Smooth muscle cell (in vitro differentiated cells): ENCODE data around the gene MERTK. TPM values are rescaled to one million over a fixed set of nuclear protein-coding genes. Genes with fewer than 3 reads are reported as not detected.

ENCODE experiments used
- DNase-seq: peaks from one replicate; lab custom pipeline; 2025; ENCODE audit not compliant: unreplicated experiment; lab: John Stamatoyannopoulos, UW
- H2AFZ ChIP-seq: fragments of 200-600 bp; sonication (generic); 2 replicates; pipeline ENCODE4 v1.6.0; 2016; ENCODE audit warnings: antibody characterized with exemption, low read depth, mild to moderate bottlenecking
- H3F3A ChIP-seq: fragments of 200-600 bp; sonication (generic); 2 replicates; pipeline ENCODE4 v1.6.0; 2017; ENCODE audit warnings: antibody characterized with exemption, low read depth
- H3K27ac ChIP-seq: fragments of 200-600 bp; sonication (generic); 2 replicates; pipeline ENCODE4 v1.5.1; 2016; ENCODE audit warnings: low read depth, mild to moderate bottlenecking
- H3K27me3 ChIP-seq: fragments of 200-600 bp; sonication (generic); 2 replicates; pipeline ENCODE4 v1.6.1; 2016; ENCODE audit warnings: low read depth, mild to moderate bottlenecking
- H3K36me3 ChIP-seq: fragments of 200-600 bp; sonication (generic); 2 replicates; pipeline ENCODE4 v1.5.1; 2016; ENCODE audit warnings: low read depth
- H3K4me1 ChIP-seq: fragments of 200-600 bp; sonication (generic); 2 replicates; pipeline ENCODE4 v1.5.1; 2016; ENCODE audit warnings: low read depth
- H3K4me2 ChIP-seq: fragments of 200-600 bp; sonication (generic); 2 replicates; pipeline ENCODE4 v1.6.0; 2016; ENCODE audit warnings: mild to moderate bottlenecking
- H3K4me3 ChIP-seq: fragments of 200-600 bp; sonication (generic); 2 replicates; pipeline ENCODE4 v1.5.1; 2016; ENCODE audit warnings: mild to moderate bottlenecking
- H3K79me2 ChIP-seq: fragments of 200-600 bp; sonication (generic); 2 replicates; pipeline ENCODE4 v1.6.0; 2016; ENCODE audit warnings: low read depth, mild to moderate bottlenecking
- H3K9ac ChIP-seq: fragments of 200-600 bp; sonication (generic); 2 replicates; pipeline ENCODE4 v1.6.0; 2016; ENCODE audit warnings: low read depth
- H3K9me3 ChIP-seq: fragments of 200-600 bp; sonication (generic); replicated peaks from 2 replicates; pipeline ENCODE4 v1.5.1; 2016; ENCODE audit warnings: low read depth
- H4K20me1 ChIP-seq: fragments of 200-600 bp; sonication (generic); 2 replicates; pipeline ENCODE4 v1.6.0; 2016; ENCODE audit warnings: low read depth
- WGBS: methylation state at CpG from one replicate; pipeline ENCODE4 v1.1.7; 2016; ENCODE audit warnings: low lambda C conversion rate; 5-methylcytosine and 5-hydroxymethylcytosine counted together
- polyA plus RNA-seq: library from polyadenylated mRNA; unstranded; fragments of >200 nt; fragmentation: Nextera tagmentation; extraction: Ambion mirVana; gene quantifications from 2 replicates; pipeline ENCODE4 v1.2.1, GENCODE V29; 2016
- total RNA-seq: library from RNA; depleted of rRNA; stranded (reverse); fragments of >200 nt; gene quantifications from 2 replicates; pipeline ENCODE4 v1.2.3, GENCODE V29; 2014
- TF ChIP-seq, protein P1 (sequence below): fragments of 200-600 bp; sonication (generic); IDR thresholded peaks from 2 replicates; pipeline ENCODE4 v1.5.1; 2017; ENCODE audit warnings: borderline replicate concordance, mild to moderate bottlenecking, antibody characterized with exemption; ENCODE audit not compliant: insufficient read depth, poor library complexity, severe bottlenecking

Gene MERTK
- total and polyA plus RNA-seq, 2 experiments from 2014 or later = 5.1 to 9.4 TPM

DNA sequence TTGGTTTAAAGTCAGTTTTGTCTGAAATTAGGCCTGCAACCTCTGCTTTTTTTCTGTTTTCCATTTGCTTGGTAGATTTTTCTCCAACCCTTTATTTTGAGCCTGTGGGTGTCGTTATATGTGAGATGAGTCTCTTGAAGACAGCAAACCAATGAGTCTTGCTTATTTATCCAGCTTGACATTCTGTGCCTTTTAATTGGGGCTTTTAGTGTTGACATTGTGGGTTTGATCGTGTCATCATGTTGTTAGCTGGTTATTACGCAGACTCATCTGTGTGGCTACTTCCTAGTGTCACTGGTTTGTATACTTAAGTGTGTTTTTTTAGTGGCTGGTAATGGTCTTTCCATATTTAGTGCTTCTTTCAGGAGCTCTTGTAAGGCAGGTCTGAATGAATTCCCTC is 175.5 kb downstream of the MERTK start:
- Histone ChIP-seq H3K27me3 (no peaks in the 10 kb centered on the region), H3F3A (peaks cover 7% of the 10 kb centered on the region), H4K20me1 (peaks cover 90% of the 10 kb centered on the region), H3K79me2 (peaks cover 85% of the 10 kb centered on the region), H3K4me1 (peaks cover 9% of the 10 kb centered on the region), H2AFZ (no peak overlapping the region), H3K36me3 (peaks cover 21% of the 10 kb centered on the region), H3K4me3 (no peak overlapping the region), H3K9ac (no peak overlapping the region), H3K27ac (peak overlapping the region; percentile 65), H3K9me3 (no peaks in the 10 kb centered on the region), H3K4me2 (peak overlapping the region; percentile 16)
- WGBS = 46% methylated on average over 3 of the region's 3 CpGs
- TF ChIP-seq, protein P1, sequence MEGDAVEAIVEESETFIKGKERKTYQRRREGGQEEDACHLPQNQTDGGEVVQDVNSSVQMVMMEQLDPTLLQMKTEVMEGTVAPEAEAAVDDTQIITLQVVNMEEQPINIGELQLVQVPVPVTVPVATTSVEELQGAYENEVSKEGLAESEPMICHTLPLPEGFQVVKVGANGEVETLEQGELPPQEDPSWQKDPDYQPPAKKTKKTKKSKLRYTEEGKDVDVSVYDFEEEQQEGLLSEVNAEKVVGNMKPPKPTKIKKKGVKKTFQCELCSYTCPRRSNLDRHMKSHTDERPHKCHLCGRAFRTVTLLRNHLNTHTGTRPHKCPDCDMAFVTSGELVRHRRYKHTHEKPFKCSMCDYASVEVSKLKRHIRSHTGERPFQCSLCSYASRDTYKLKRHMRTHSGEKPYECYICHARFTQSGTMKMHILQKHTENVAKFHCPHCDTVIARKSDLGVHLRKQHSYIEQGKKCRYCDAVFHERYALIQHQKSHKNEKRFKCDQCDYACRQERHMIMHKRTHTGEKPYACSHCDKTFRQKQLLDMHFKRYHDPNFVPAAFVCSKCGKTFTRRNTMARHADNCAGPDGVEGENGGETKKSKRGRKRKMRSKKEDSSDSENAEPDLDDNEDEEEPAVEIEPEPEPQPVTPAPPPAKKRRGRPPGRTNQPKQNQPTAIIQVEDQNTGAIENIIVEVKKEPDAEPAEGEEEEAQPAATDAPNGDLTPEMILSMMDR = no peak
- DNase-seq = no peak

DNA sequence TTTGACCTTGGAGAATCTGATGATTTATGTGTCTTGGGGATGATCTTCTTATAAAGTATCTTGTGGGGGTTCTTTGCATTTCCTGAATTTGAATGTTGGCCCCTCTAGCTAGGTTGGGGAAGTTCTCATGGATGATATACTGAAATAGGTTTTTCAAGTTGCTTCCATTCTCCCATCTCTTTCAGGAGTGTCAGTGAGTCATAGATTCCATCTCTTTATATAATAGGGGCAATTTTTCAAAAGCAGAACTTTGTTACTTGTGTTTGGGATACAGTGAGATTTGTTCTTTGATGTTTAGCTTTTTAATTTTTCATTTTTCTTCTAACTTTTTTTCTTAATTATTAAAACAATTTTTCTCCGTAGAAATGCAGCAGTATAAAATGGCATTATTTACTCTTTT is 176.1 kb downstream of the MERTK start:
- WGBS = 98% methylated on average over 1 of the region's 1 CpG
- no peaks in the 10 kb centered on the region for H3K9me3 ChIP-seq
- no peak overlapping the region for H3K9ac ChIP-seq
- H3K27me3 ChIP-seq = no peaks in the 10 kb centered on the region
- no peak for DNase-seq
- TF ChIP-seq, protein P1 = no peak
- H3K79me2 ChIP-seq = peaks cover 87% of the 10 kb centered on the region
- H3F3A ChIP-seq = peaks cover 7% of the 10 kb centered on the region
- peaks cover 16% of the 10 kb centered on the region for H3K36me3 ChIP-seq
- peak overlapping the region; percentile 65 for H3K27ac ChIP-seq
- H3K4me3 ChIP-seq = no peak overlapping the region
- H4K20me1 ChIP-seq = peaks cover 92% of the 10 kb centered on the region
- no peak overlapping the region for H2AFZ ChIP-seq
- peak overlapping the region; percentile 16 for H3K4me2 ChIP-seq
- peaks cover 9% of the 10 kb centered on the region for H3K4me1 ChIP-seq

DNA sequence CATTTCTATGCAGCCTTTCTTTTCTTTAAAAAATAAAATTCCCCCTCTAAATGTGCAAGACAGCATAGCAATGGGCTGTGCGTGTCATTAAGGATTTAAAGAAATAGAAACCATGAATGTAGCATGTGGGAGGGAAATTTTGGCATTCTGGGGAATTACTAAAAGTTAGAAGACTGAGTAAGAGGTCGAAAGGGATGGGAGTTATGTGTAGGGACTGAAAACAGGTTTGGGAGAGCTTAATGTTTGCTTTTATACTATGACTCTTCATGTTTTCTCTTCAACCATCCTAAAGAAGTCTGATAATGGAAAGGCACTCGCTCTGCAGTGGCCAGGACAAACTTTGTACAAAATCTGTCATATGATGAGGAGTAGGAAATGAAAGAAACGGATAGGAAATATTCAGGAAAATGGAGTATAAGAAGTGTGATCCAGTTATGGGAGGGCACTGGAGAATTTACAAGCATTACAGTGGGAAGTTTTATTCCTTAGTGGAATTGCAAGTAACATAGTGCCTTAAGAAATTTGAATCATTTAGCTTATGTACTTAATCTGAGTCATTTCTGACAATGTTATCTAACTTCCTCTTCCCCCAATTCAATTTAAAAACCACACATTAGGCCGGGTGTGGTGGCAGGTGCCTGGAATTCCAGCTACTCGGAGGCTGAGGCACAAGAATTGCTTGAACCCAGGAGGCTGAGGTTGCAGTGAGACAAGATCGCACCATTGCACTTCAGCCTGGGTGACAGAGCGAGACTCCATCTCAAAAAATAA is 177.3 kb downstream of the MERTK start:
- H3K79me2 ChIP-seq = peaks cover 82% of the 10 kb centered on the region
- H3K27me3 ChIP-seq = no peaks in the 10 kb centered on the region
- H3K36me3 ChIP-seq = peaks cover 8% of the 10 kb centered on the region
- H3K4me2 ChIP-seq = no peak overlapping the region
- no peak overlapping the region for H3K9ac ChIP-seq
- peaks cover 91% of the 10 kb centered on the region for H4K20me1 ChIP-seq
- no peak overlapping the region for H2AFZ ChIP-seq
- no peak for DNase-seq
- TF ChIP-seq, protein P1 = no peak
- no peaks in the 10 kb centered on the region for H3K9me3 ChIP-seq
- peak overlapping the region; percentile 41 for H3K27ac ChIP-seq
- no peak overlapping the region for H3K4me3 ChIP-seq
- H3F3A ChIP-seq = peaks cover 7% of the 10 kb centered on the region
- WGBS = 89% methylated on average over 8 of the region's 8 CpGs
- peaks cover 9% of the 10 kb centered on the region for H3K4me1 ChIP-seq

DNA sequence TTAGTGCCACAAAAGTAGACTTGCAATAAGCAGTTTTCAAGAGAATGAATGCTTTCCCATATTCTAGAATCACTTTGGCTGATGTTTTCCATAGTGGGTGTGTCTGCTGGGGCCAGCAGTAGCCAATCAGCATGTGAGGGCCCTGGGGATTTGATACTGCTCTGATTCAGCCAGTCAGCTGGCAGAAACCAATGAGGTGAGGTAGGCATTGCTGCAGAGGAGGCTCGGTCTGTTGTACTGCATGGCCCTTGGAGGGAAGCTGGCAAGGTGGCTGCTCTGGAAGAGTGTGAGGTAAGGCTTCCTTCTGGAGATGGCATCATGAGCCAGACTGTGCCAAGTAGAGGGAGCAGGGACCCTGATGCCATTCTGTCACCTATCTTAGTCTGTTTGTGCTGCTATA is 179.4 kb downstream of the MERTK start:
- TF ChIP-seq, protein P1 = no peak
- no peaks in the 10 kb centered on the region for H3K27me3 ChIP-seq
- no peak overlapping the region for H2AFZ ChIP-seq
- no peaks in the 10 kb centered on the region for H3K9me3 ChIP-seq
- DNase-seq = no peak
- 86% methylated on average over 1 of the region's 1 CpG for WGBS
- H4K20me1 ChIP-seq = peaks cover 95% of the 10 kb centered on the region
- H3K79me2 ChIP-seq = peaks cover 83% of the 10 kb centered on the region
- no peak overlapping the region for H3K9ac ChIP-seq
- peaks cover 15% of the 10 kb centered on the region for H3K36me3 ChIP-seq
- H3F3A ChIP-seq = peaks cover 13% of the 10 kb centered on the region
- H3K4me2 ChIP-seq = no peak overlapping the region
- peaks cover 9% of the 10 kb centered on the region for H3K4me1 ChIP-seq
- H3K27ac ChIP-seq = no peak overlapping the region
- H3K4me3 ChIP-seq = no peak overlapping the region
